Fibroblast of skin of abdomen (primary cell): ENCODE results near the gene PRKAR1B.

ENCODE experiments used
- DNase-seq: peaks from one replicate; pipeline ENCODE4 v3.0.0-alpha.2; 2013

Gene PRKAR1B

DNA sequence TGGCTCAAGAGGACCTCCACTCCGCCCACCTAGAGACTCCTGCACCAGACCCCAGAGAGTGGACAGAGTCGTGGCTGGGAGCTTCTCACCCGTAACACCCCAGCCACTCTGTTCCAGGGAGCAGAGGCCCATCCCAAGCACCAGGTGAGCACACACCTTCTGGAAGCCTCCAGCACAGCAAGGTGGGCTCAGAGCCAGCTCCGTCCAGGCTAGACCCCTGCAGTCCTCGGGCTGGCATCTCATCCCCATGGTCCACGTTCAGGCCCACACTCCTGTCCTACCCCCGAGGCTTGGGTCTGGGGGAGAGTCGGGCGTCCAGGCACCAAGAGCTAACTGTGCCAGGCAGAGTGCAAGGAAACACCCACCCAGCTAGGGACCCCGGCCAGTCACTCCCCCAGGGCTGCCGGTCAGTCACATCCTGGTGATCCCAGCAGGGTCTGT is 220.7 kb downstream of the PRKAR1B start:
- DNase-seq = no peak

DNA sequence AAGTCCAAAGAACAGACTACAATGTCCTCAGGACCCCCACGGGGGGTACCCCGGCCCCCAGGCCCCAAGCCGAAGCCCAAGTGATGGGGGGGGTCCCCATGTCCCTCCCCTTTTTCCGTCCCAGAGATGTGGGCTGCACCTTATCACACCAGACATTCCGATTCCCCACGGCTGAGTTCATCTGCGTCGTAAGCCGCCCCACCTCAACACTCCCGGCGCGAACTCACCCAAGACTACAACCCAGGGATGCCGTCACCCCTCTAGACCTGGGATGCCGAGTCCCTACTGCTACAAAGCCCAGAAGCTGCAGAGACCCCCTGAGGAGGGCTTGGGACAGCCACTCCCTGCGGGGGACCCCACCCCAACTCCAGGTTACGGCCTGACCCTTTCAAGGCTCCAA is 221.9 kb downstream of the PRKAR1B start:
- no peak for DNase-seq

DNA sequence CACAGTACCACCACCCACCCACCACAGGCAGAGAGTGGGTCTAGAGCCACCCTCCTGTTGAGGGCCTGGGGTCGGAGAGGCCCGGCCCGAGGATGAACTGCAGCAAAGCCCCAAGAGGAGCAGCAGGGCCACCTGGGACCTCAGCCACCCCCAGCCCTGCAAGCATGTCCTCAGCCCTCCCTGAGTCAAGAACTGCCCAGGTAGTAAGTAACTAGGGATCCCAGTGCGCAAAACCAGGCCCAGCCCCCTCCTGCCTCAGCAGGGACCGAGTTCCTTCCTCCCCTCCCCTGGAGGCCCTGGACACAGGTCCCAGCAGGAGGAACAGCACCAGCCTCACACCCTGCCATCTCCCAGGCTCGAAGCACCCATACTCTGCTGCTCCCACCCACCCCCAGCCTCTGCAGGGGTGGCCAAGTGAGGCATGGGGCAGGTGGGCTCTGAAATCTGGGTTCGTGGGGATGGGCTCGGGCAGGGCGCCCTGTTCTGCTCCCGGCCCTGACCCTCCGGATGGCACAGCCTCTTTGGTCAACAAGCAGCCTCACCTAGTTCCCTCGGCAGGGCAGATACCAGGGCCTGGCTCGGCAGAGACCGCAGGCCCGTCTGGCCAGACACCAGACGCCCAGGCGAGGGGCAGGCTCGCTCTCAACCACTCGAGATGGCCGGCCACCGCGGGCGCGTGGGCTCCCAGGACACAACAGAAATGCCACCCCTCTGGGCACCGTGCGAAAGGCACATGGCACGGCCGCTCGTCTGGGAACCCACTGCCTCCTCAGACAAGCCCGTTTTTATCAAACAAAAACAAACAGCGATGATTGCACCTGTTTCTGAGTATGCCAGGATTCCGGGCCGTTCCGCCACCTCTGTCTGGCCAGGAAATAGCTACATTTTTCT is 222.6 kb downstream of the PRKAR1B start:
- no peak for DNase-seq

DNA sequence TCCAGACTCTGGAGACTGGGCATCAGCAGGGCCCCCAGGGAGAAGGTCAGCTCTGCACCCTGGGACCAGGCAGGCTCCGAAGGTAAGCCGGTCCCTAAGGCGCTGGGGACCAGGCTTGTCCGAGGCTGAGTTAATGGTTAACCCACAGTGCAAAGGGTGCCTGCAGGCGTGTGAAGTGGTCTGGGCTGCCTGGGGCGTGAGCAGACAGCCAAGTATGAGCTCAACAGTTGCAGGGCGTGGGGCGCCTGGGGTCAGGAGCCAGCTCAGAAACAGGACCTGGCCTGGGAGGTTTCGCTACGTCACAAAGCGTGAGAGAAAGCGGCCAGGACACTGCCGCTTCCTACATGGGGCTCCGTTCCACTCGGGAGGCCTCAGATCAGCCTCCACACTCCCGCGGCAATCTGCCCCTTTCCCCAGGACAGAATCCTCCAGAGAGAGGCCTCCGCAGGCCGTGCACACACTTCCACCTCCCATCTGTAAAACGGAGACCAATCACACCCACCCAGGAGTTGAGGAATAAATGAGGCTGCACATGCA is 223.4 kb downstream of the PRKAR1B start:
- no peak for DNase-seq

DNA sequence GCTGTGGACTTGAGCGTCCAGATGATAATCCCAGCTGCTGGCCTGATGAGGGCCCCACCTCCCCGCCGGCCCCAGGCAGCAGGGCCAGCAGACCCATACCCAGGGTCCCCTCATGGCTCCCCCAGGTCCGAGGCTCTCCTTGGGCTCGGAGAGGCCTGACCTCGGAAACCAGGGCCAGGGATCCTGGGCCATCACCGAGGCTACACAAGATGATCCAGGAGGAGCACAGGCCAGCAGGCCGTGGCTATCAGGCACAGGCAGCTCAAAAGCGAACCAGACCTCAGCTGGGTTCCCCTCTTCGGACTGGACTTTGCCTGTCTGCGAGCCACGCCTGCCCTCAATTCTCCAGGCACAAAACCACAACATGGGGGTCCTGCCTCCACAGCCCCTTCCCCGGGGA is 224.8 kb downstream of the PRKAR1B start:
- DNase-seq = no peak

DNA sequence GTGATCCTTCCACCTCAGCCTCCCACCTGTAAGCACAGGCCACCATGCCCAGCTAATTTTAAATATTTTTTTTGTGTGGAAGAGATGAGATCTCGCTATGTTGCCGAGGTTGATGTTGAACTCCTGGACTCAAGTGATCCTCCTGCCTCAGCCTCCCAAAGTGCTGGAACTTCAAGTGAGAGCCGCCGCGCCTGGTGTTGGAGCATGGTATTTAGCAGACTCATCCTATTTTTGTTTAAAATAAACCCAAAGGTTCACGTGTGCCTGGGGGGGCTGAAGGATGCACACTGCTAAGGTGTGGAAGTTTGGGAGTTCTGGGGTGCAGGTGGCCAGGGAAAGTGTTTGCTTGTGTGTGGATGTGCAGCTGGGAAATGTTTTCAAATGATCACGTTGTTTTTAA is 225.6 kb downstream of the PRKAR1B start:
- DNase-seq = no peak

DNA sequence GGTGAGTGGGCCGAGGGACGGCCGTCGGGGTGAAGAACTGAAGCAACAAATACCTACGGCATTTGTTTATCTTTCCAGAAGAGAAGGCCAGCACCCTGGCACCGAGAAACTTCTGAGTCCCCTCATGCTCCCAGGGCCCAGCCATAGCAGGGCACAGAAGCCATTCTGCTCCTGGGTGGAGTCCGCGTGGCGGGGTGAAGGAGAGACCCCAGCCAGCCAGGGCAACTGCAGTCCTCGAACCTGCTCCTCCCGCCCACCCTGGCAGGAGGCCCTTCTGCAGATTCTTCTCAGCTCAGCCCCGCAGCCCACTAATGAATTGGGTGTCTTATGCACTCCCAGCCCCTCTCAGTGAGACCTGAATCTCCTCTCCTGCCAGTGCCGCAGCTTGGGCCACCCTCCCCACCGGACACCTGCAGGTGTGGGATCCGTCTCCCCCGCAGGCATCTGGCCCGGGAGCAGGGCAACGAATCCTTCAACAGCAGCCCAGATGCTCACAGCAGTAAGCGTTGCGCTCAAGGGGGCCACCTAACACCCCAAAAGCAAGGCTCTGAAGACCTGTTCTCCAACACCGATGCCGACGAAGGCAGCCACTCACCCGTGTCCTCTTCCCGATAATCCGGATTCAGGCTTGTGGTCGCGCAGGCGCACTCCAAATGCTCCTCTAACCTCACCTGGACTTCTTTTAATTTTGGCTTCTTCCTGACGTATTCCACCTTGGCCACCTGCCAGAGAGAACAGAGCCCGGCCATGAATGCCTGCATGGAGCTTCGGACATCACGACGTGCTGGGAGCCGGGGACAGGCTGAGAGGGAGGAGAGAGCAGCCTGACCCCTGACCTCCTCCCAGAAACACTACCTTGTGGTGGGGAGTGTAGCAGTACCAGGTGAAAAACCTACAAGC is 226.3 kb downstream of the PRKAR1B start:
- DNase-seq = no peak

DNA sequence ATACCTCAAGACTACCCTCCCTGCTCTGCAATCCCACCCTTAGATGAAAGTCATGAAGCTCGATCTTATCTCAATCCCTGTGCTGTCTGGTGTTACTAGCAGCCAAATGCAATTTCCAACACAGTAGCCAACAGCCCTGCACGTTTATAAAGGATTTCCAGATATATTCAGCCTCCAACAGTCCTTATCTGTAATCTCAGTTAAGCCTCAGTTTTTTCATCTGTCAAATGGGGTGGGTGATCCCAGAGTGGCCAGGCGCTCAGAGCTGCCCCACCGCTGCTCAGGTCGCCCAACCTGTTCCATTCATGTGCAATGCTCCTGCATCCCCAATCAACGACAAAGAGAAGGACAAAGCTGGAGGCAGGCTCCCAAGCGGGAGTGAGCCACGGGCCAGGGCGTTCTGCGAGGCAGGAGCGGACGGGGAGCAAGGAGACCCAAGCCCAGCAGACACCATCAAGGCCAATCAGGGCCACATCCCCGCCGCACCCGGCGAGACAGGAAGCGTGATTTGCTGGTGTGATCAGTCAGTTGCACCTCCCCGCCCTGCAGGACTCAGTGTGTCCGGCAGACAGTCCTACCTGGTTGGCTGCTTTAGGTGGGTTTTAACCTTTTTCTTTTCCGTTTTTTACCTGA is 227.1 kb downstream of the PRKAR1B start:
- no peak for DNase-seq
